ENCODE measurements around the gene ZNF830. TPM values are rescaled to one million over a fixed set of nuclear protein-coding genes. Genes with fewer than 3 reads are reported as not detected.
A peak's percentile ranks its signal among the peaks of the same experiment; 100 is the strongest.
"Not testable (repeated sequence)": the region's sequence is repeated elsewhere in the genome, so short reads cannot be mapped to it uniquely, and the experiment has no call there.

Gene ZNF830, protein sequence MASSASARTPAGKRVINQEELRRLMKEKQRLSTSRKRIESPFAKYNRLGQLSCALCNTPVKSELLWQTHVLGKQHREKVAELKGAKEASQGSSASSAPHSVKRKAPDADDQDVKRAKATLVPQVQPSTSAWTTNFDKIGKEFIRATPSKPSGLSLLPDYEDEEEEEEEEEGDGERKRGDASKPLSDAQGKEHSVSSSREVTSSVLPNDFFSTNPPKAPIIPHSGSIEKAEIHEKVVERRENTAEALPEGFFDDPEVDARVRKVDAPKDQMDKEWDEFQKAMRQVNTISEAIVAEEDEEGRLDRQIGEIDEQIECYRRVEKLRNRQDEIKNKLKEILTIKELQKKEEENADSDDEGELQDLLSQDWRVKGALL
- total RNA-seq = 10 to 100 TPM; 24.4 to 25.0 TPM

DNA sequence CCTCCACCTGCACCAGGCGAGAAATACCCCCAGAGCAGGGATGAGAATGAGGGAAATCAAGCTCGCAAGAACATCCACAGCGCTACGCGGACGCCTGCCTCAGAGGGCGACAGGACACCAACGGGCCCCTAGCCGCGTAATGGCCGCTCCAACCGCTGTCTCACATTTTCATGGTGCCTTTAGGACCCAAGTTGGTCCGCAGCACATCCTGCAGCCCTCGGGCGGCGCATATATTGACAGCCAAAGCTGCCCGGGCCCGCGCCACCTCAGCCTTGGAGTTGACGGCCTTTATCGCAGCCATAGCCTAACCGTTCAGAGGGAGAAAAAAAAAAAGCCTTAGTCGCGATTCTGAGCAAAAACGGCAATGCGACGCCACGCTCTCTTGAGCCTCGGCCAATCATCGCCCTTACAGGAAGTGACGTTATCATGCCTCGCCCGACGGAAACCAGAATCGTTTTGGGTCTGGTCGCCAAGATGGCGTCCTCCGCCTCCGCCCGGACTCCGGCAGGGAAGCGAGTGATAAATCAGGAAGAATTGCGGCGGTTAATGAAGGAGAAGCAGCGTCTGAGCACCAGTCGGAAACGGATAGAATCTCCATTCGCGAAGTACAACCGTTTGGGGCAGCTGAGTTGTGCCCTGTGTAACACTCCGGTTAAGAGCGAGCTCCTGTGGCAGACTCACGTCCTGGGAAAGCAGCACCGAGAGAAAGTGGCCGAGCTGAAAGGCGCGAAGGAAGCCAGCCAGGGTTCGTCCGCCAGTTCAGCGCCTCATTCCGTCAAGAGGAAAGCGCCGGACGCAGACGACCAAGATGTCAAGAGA is at the start of gene ZNF830, which contains the start of gene CCT6B:
ZNF830 (plus strand) TSS at position 448 of the 819 bp plus-strand sequence; CDS start at position 475, 27 bp downstream.
CCT6B (minus strand) TSS at position 368 of the 819 bp plus-strand sequence; CDS start at position 301, 67 bp downstream.
- H3K27ac Mint-ChIP-seq = peak within 1 kb of the TSS; percentile 99
- CTCF ChIA-PET = no interaction called here
- H3K36me3 Mint-ChIP-seq (ENCODE audit: low read depth) = peaks cover 20% of the 10 kb centered on the region
- peaks cover 35% of the 10 kb centered on the region for H3K4me1 Mint-ChIP-seq
- H3K4me3 Mint-ChIP-seq = peak within 1 kb of the TSS; percentile 99
- peaks cover 2% of the 10 kb centered on the region for H3K9me3 Mint-ChIP-seq
- peak; percentile 95 for DNase-seq
- peaks cover 4% of the 10 kb centered on the region for H3K27me3 Mint-ChIP-seq
- POLR2A ChIA-PET = no interaction called here

DNA sequence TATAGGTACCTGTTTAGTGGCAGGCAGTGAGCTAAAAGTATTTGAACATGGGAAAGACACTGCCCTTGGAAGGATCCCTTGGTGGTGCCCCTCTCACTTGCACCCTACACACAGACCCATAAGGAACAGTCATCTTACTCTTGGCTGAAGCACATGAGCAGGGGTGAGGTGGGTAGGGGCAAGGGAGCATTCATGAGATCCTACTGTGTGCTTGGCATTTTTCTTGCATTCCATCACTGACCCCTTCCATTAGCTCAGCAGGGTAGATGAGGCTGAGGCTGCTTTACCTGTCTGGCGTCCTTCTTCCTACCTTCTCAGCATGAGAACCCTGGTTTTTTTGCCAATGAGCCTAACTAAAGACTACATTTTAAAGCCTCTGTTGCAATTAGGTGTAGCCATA is 48.3 kb upstream of the ZNF830 start:
- DNase-seq = no peak
- H3K9me3 Mint-ChIP-seq = no peaks in the 10 kb centered on the region
- CTCF ChIA-PET = no interaction called here
- H3K4me1 Mint-ChIP-seq = no peaks in the 10 kb centered on the region
- H3K4me3 Mint-ChIP-seq = no peak overlapping the region
- POLR2A ChIA-PET = no interaction called here
- H3K27ac Mint-ChIP-seq = no peak overlapping the region
- H3K27me3 Mint-ChIP-seq = peaks cover 4% of the 10 kb centered on the region
- H3K36me3 Mint-ChIP-seq (ENCODE audit: low read depth) = no peaks in the 10 kb centered on the region

DNA sequence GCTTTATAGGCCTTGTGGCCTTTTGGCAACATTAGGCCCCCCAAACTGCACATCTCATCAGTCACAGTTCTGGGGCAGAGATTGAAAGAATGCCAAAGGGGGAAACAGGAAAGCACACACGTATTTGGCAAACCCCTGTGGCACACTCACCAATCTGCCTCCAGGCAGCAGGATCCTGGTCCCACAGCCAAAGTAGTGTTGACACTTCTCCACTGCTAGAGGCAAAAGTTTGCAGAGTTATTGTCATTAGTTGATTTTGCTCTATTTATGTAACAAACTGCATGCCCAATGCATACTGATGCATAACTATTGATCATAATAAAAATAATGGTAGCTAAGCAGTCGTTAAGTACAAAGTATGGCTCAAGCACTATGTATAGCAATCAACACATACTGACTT is 45.2 kb upstream of the ZNF830 start:
- ChIA-PET CTCF (no interaction called here), POLR2A (no interaction called here)
- Mint-ChIP-seq H3K4me3 (no peak overlapping the region), H3K27me3 (peaks cover 4% of the 10 kb centered on the region), H3K27ac (no peak overlapping the region), H3K4me1 (no peaks in the 10 kb centered on the region), H3K9me3 (no peaks in the 10 kb centered on the region), H3K36me3 (ENCODE audit: low read depth) (no peaks in the 10 kb centered on the region)
- no peak for DNase-seq

DNA sequence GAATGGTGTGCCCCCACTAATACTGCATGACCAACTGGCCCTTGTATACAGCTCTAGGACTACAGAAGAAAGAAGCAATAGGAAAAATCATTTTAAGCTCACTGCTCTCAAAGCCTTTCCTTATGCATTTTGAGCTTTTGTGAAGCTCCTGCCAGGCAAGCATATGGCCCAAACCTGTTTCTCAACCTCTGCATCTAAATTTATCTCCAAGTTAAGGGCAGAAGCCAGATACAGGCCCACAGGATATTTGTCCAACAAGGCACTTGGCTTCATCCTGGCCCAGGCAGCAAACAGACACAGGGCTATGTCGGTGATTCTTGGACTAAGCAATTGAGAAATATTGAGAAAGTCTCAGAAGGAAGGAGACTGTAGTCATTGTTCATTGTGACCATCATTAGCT is 44.0 kb upstream of the ZNF830 start:
- CTCF ChIA-PET = interaction anchor here (0.6 to 1.1 kb wide), 2 partner anchors 61 to 250 kb away, joined by 3 read pairs; no protein-coding TSS in a partner anchor
- no peaks in the 10 kb centered on the region for H3K36me3 Mint-ChIP-seq (ENCODE audit: low read depth)
- peaks cover 4% of the 10 kb centered on the region for H3K27me3 Mint-ChIP-seq
- no peaks in the 10 kb centered on the region for H3K9me3 Mint-ChIP-seq
- POLR2A ChIA-PET = no interaction called here
- H3K27ac Mint-ChIP-seq = no peak overlapping the region
- no peaks in the 10 kb centered on the region for H3K4me1 Mint-ChIP-seq
- DNase-seq = no peak
- H3K4me3 Mint-ChIP-seq = no peak overlapping the region

DNA sequence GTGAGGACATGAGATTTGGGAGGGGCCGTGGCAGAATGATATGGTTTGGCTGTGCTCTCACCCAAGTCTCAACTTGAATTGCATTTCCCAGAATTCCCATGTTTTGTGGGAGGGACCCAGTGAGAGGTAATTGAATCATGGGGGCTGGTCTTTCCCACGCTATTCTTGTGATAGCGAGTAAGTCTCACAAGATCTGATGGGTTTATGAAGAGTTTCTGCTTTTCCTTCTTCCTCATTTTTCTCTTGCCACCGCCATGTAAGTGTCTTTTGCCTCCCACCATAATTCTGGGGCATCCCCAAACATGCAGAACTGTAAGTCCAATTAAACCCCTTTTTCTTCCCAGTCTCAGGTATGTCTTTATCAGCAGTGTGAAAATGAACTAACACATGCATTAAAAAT is 40.7 kb upstream of the ZNF830 start:
- no peaks in the 10 kb centered on the region for H3K27me3 Mint-ChIP-seq
- POLR2A ChIA-PET = no interaction called here
- CTCF ChIA-PET = no interaction called here

DNA sequence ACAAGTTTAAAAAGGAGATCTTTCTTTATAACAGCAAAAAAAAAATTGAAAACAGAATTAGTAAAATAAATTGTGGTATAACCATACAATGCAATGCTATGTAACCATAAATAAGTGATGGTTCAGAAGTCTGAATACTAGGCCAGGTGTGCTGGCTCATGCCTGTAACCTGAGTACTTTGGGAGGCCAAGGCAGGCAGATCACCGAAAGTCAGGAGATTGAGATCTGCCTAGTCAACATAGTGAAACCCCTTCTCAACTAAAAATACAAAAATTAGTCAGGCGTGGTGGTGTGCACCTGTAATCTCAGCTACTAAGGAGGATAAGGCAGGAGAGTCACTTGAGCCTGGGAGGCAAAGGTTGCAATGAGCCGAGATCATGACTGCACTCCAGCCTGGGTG is 34.7 kb upstream of the ZNF830 start:
- Mint-ChIP-seq H3K4me1 (no peaks in the 10 kb centered on the region), H3K27me3 (peaks cover 4% of the 10 kb centered on the region), H3K4me3 (no peak overlapping the region), H3K9me3 (no peaks in the 10 kb centered on the region), H3K36me3 (ENCODE audit: low read depth) (peaks cover 1% of the 10 kb centered on the region), H3K27ac (no peak overlapping the region)
- CTCF ChIA-PET = no interaction called here
- no peak for DNase-seq
- POLR2A ChIA-PET = no interaction called here

More for the DNA sequence above, 40.7 kb upstream of the ZNF830 start:
- H3K9me3 Mint-ChIP-seq = no peaks in the 10 kb centered on the region
- no peaks in the 10 kb centered on the region for H3K4me1 Mint-ChIP-seq
- H3K27ac Mint-ChIP-seq = no peak overlapping the region
- H3K36me3 Mint-ChIP-seq (ENCODE audit: low read depth) = no peaks in the 10 kb centered on the region
- no peak for DNase-seq
- H3K4me3 Mint-ChIP-seq = no peak overlapping the region

DNA sequence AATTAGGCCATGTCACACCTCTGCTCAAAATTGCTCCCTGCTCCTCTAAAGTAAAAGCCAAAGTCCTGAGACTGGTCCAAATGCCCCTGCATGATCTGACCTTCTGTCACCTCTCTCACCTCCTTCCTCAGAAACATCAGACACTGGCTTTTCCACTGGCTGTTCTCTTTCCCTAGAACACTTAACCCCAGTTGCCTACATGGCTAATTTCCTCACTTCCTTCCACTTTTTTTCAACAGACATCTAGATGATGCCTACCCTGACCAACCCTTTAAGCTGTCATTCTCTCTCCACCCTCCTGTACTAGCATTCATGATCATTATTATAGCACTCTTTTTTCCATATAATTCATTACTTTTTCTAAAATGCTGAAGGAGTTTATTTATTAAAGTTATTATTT is 31.1 kb upstream of the ZNF830 start:
- Mint-ChIP-seq H3K27me3 (peaks cover 4% of the 10 kb centered on the region), H3K4me1 (no peaks in the 10 kb centered on the region), H3K9me3 (no peaks in the 10 kb centered on the region), H3K36me3 (ENCODE audit: low read depth) (peaks cover 1% of the 10 kb centered on the region), H3K4me3 (no peak overlapping the region), H3K27ac (no peak overlapping the region)
- ChIA-PET POLR2A (no interaction called here), CTCF (no interaction called here)
- no peak for DNase-seq

DNA sequence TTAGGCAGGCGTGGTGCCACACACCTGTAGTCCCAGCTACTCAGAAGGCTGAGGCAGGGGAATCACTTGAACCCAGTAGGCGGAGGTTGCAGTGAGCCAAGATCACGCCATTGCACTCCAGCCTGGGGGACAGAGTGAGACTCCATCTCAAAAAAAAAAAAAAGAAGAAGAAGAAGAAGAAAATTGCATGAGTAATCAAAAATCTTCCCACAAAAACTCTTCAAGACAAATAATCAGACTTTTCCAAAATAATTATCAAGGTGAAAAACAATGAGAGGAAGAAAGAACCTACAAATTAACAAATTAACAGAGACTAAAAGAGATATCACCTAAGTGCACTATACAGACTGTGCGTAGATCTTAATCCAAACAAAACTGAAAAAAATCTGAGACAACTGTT is 10.6 kb upstream of the ZNF830 start:
- H3K4me1 Mint-ChIP-seq; CTCF ChIA-PET; H3K27me3 Mint-ChIP-seq; DNase-seq; H3K9me3 Mint-ChIP-seq; POLR2A ChIA-PET; H3K27ac Mint-ChIP-seq; H3K4me3 Mint-ChIP-seq; H3K36me3 Mint-ChIP-seq (ENCODE audit: low read depth): not testable (repeated sequence)

DNA sequence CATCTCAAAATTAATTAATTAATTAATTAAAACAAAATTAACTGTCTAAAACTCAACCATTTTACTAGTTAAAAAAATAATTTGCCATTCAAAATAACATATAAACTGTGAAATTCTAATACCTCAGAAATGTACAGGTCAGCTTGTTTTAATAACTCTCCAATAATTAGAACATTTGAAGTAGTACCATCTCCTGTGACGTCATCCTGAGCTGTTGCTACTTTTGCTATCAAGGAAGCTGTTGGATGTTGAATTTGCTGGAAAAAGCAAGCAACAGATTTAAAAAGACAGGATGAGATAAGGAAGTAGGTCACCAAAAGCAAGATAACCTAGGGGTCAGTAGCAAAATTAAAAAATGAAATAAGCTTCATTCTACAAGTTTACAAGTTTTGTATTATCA is 2.9 kb upstream of the ZNF830 start:
- Mint-ChIP-seq H3K27me3 (peaks cover 6% of the 10 kb centered on the region), H3K36me3 (ENCODE audit: low read depth) (peaks cover 12% of the 10 kb centered on the region), H3K27ac (no peak overlapping the region), H3K9me3 (peaks cover 2% of the 10 kb centered on the region), H3K4me1 (peaks cover 28% of the 10 kb centered on the region), H3K4me3 (no peak overlapping the region)
- CTCF ChIA-PET = interaction anchor here (1.4 kb wide), 1 partner anchor 139 kb away, joined by 4 read pairs; no protein-coding TSS in a partner anchor
- POLR2A ChIA-PET = interaction anchor here (0.7 kb wide), 1 partner anchor 300 kb away, joined by 3 read pairs; no protein-coding TSS in a partner anchor
- DNase-seq = no peak

DNA sequence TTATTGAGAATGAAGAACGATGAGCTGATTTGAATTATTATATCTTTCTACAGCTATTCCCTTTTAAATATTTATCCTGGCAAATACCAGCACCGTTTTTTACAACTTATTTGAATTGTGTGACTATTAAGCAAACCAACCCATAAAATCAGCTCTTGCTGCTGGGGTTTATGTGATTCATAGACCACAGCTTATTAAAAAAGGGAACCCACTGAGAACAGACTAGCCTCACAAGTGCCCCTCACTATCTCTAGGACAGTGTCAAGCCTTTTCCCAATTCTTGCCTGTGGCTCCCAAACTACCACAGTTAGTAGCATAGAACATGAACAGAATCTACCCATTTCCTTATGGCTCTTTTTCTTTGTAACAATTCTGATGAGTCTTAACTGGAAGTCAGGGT is 12.8 kb downstream of the ZNF830 start:
- Mint-ChIP-seq H3K27me3 (no peaks in the 10 kb centered on the region), H3K36me3 (ENCODE audit: low read depth) (no peaks in the 10 kb centered on the region), H3K4me3 (no peak overlapping the region), H3K27ac (no peak overlapping the region), H3K9me3 (no peaks in the 10 kb centered on the region), H3K4me1 (peaks cover 16% of the 10 kb centered on the region)
- ChIA-PET POLR2A (interaction anchor here (0.6 to 1.4 kb wide), 3 partner anchors 10 to 49 kb away, joined by 3 to 5 read pairs (median 3); no protein-coding TSS in a partner anchor), CTCF (interaction anchor here (1.0 to 2.2 kb wide), 6 partner anchors 11 to 145 kb away, joined by 3 to 5 read pairs (median 4); partner anchors contain the start of gene RAD51D)
- DNase-seq = no peak

DNA sequence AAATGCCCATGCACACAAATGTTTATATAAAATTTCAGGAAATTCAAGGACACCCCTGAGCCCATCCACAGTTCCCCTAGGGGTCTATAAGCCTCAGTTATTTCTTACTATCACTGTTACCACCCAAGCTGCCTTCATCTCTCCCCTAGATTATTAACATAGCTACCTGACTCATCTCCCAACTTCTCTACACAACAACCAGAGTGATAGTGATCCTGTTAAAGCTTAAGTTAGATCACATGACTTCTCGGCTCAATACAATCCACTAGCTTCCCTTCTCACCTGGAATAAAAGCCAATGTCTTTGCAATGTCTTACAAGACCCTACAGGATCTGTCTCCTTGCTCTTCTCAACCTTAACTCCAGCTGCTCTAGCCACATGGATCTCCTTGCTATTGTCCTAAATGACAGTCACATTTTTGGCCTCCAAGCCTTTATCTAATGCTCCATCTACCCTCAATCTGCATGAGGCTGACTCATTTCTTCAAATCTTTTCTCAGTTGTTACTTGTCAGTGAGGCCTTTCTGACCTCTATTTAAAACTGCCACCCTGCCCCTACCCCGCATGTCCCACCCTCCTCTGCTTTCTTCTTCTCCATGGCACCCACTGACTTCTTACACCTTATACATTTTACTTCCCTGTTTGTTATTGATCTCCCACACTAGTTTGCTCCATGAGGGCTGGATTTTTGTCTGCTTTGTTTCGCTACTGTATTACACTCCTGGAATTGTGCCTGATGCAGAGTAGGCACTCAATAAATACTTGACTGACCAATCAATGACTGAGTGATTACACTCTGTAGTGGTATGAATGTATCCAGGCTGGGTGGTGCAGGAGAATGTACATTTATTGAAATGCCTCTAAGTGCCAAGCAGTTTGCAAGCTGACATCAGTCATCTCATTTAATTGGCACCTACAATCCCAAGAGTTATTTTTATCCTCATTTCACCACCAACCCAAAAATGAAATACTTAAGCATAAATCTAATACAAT is 13.8 kb downstream of the ZNF830 start:
- Mint-ChIP-seq H3K4me3 (no peak overlapping the region), H3K27ac (peak overlapping the region; percentile 38), H3K36me3 (ENCODE audit: low read depth) (no peaks in the 10 kb centered on the region), H3K9me3 (no peaks in the 10 kb centered on the region), H3K27me3 (no peaks in the 10 kb centered on the region), H3K4me1 (peaks cover 25% of the 10 kb centered on the region)
- no peak for DNase-seq
- ChIA-PET CTCF (interaction anchor here (0.6 to 2.2 kb wide), 8 partner anchors 10 to 230 kb away, joined by 3 to 7 read pairs (median 4); partner anchors contain the start of gene RAD51D), POLR2A (interaction anchor here (0.6 to 1.4 kb wide), 2 partner anchors 11 to 13 kb away, joined by 3 to 5 read pairs; no protein-coding TSS in a partner anchor)

DNA sequence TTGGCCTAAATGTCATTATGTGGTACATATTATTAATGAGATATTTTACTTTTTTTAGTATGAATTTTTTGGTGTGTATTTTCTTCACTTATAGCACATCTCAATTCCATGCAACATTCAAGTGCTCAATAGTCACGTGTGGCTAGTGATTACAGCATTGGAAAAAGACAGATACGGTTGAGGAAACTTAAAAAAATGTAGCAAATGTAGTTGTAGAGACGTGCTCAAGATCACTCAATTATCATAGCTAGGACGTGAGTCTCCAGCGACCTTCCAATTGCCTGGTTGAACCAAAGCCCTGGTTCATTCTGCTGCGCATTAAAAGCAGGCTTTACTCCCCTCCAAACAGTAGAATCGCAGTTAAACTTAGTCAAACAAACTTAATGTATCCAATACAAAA is 17.8 kb downstream of the ZNF830 start:
- H3K27me3 Mint-ChIP-seq = no peaks in the 10 kb centered on the region
- H3K4me1 Mint-ChIP-seq = peaks cover 48% of the 10 kb centered on the region
- ChIA-PET CTCF (interaction anchor here (3.0 kb wide), 1 partner anchor 140 kb away, joined by 12 read pairs; the partner anchor contains the start of gene RAD51D), POLR2A (no interaction called here)
- no peak overlapping the region for H3K27ac Mint-ChIP-seq
- DNase-seq = no peak
- peaks cover 7% of the 10 kb centered on the region for H3K36me3 Mint-ChIP-seq (ENCODE audit: low read depth)
- H3K4me3 Mint-ChIP-seq = peak overlapping the region; percentile 20
- no peaks in the 10 kb centered on the region for H3K9me3 Mint-ChIP-seq

All from activated CD4-positive, alpha-beta T cell treated with anti-CD3 and anti-CD28 coated beads, Interleukin-2, amount 10 ng/mL, durations not matched to agents 7 days and 5 days (primary cell).